IMR-90 (cell line): ENCODE measurements around the gene CPN2. TPM values are rescaled to one million over a fixed set of nuclear protein-coding genes. Genes with fewer than 3 reads are reported as not detected.

Experiments
- ATAC-seq: fragments of 200-7000 bp; cut with Tn5 transposase; 2 replicates; pipeline ENCODE4 v1.9.1; 2020; ENCODE audit warnings: low read depth, mild to moderate bottlenecking, moderate library complexity
- BruUV-seq: library from RNA; stranded (reverse); fragments of 400-500 nt; replicated peaks from 2 replicates; lab custom pipeline; 2021; lab: Mats Ljungman, UMichigan
- CTCF ChIA-PET: fragments of 300-600 bp; formaldehyde crosslinking; extraction: SDS; loops from one replicate; lab custom pipeline; 2021; ENCODE audit warnings: antibody characterized with exemption; lab: Yijun Ruan, JAX
- POLR2A ChIA-PET: fragments of 300-600 bp; sonication (Branson Sonifier 250); formaldehyde crosslinking; loops from one replicate; lab custom pipeline; 2022; ENCODE audit warnings: antibody characterized with exemption; ENCODE audit not compliant: unreplicated experiment; lab: Charles Lee
- DNase-seq: peaks from one replicate; pipeline ENCODE4 v3.0.0; 2013
- H2AFZ ChIP-seq: replicated peaks from 2 replicates; pipeline ENCODE3; 2013; ENCODE audit warnings: low read length, mild to moderate bottlenecking; ENCODE audit not compliant: poor library complexity
- H2AK5ac ChIP-seq: 2 replicates; pipeline ENCODE4 v1.6.1; 2013; ENCODE audit warnings: low read depth, low read length, inconsistent platforms
- H2AK9ac ChIP-seq: replicated peaks from 2 replicates; pipeline ENCODE3; 2013; ENCODE audit warnings: mild to moderate bottlenecking, low read depth, low read length, moderate library complexity; ENCODE audit not compliant: poor library complexity
- H2BK120ac ChIP-seq: 2 replicates; pipeline ENCODE4 v1.6.1; 2013; ENCODE audit warnings: low read depth, low read length, inconsistent platforms
- H2BK15ac ChIP-seq: 3 replicates; pipeline ENCODE4 v1.6.1; 2013; ENCODE audit warnings: low read depth, low read length, inconsistent platforms
- H2BK20ac ChIP-seq: 2 replicates; pipeline ENCODE4 v1.6.1; 2013; ENCODE audit warnings: low read depth, mild to moderate bottlenecking, inconsistent platforms, low read length, moderate library complexity
- H2BK5ac ChIP-seq: 2 replicates; pipeline ENCODE4 v1.6.1; 2013; ENCODE audit warnings: mild to moderate bottlenecking, low read depth, low read length, inconsistent platforms; ENCODE audit not compliant: poor library complexity, severe bottlenecking
- H3K14ac ChIP-seq: replicated peaks from 2 replicates; pipeline ENCODE4 v1.6.1; 2013; ENCODE audit warnings: low read depth, low read length, inconsistent platforms
- H3K18ac ChIP-seq: 2 replicates; pipeline ENCODE4 v1.6.1; 2013; ENCODE audit warnings: low read depth, low read length, control low read depth
- H3K23ac ChIP-seq: 2 replicates; pipeline ENCODE4 v1.6.1; 2013; ENCODE audit warnings: low read depth, low read length, inconsistent platforms
- H3K27ac ChIP-seq: 2 replicates; pipeline ENCODE4 v1.5.1; 2013; ENCODE audit warnings: mild to moderate bottlenecking, control low read depth, low read length; ENCODE audit not compliant: insufficient read depth
- H3K27me3 ChIP-seq: 2 replicates; pipeline ENCODE4 v1.6.1; 2013; ENCODE audit warnings: low read length; ENCODE audit not compliant: control insufficient read depth, insufficient read depth
- H3K36me3 ChIP-seq: 2 replicates; pipeline ENCODE4 v1.6.1; 2013; ENCODE audit warnings: low read length, mixed read lengths; ENCODE audit not compliant: control insufficient read depth, insufficient read depth
- H3K4ac ChIP-seq: 2 replicates; pipeline ENCODE4 v1.6.1; 2013; ENCODE audit warnings: low read depth, low read length, inconsistent platforms
- H3K4me1 ChIP-seq: 2 replicates; pipeline ENCODE4 v1.6.1; 2013; ENCODE audit warnings: low read length, mixed read lengths; ENCODE audit not compliant: control insufficient read depth, insufficient read depth
- H3K4me2 ChIP-seq: 2 replicates; pipeline ENCODE4 v1.6.1; 2013; ENCODE audit warnings: low read depth, mild to moderate bottlenecking, control low read depth, low read length, moderate library complexity
- H3K4me3 ChIP-seq: 2 replicates; pipeline ENCODE4 v1.5.1; 2013; ENCODE audit warnings: low read depth, mild to moderate bottlenecking, control low read depth, low read length, moderate library complexity; ENCODE audit not compliant: insufficient read depth
- H3K56ac ChIP-seq: 2 replicates; pipeline ENCODE4 v1.6.1; 2013; ENCODE audit warnings: low read length, inconsistent platforms; ENCODE audit not compliant: insufficient read depth; ENCODE audit errors: extremely low read depth
- H3K79me1 ChIP-seq, 2 experiments: 2 replicates each; pipeline ENCODE4 v1.6.1; 2013; ENCODE audit warnings: low read length in 2 of 2, inconsistent platforms in 1 of 2, low read depth in 1 of 2
- H3K9ac ChIP-seq: 2 replicates; pipeline ENCODE4 v1.6.1; 2013; ENCODE audit warnings: low read depth, low read length, control low read depth
- H3K9me1 ChIP-seq: 2 replicates; pipeline ENCODE4 v1.6.1; 2013; ENCODE audit warnings: low read length, inconsistent platforms; ENCODE audit not compliant: insufficient read depth
- H3K9me3 ChIP-seq: 2 replicates; pipeline ENCODE4 v1.6.1; 2013; ENCODE audit warnings: low read length; ENCODE audit not compliant: control insufficient read depth, insufficient read depth
- H4K20me1 ChIP-seq: 2 replicates; pipeline ENCODE4 v1.6.1; 2013; ENCODE audit warnings: low read length, inconsistent platforms; ENCODE audit not compliant: insufficient read depth
- H4K5ac ChIP-seq: 2 replicates; pipeline ENCODE4 v1.6.1; 2013; ENCODE audit warnings: mild to moderate bottlenecking, low read depth, low read length, control low read depth
- H4K8ac ChIP-seq, 2 experiments: 2 replicates each; pipeline ENCODE4 v1.6.1; 2013; ENCODE audit warnings: low read depth in 2 of 2, low read length in 2 of 2, control low read depth in 1 of 2, inconsistent platforms in 1 of 2
- H4K91ac ChIP-seq: 2 replicates; pipeline ENCODE4 v1.6.1; 2013; ENCODE audit warnings: low read depth, low read length, inconsistent platforms; ENCODE audit not compliant: insufficient read depth
- BHLHE40 ChIP-seq: fragments of 150-350 bp; IDR thresholded peaks from 2 replicates; pipeline ENCODE4 v1.6.1; 2016; ENCODE audit warnings: mild to moderate bottlenecking, low read depth, low read length
- CEBPB ChIP-seq: IDR thresholded peaks from 2 replicates; pipeline ENCODE4 v1.6.1; 2012; ENCODE audit warnings: low read depth, low read length, improper control_type of control experiment
- CHD1 ChIP-seq: IDR thresholded peaks from 2 replicates; pipeline ENCODE4 v1.6.1; 2012; ENCODE audit warnings: low read depth, low read length, improper control_type of control experiment
- CTCF ChIP-seq: conservative IDR thresholded peaks from 2 replicates; pipeline ENCODE4 v1.5.1; 2012; ENCODE audit warnings: mild to moderate bottlenecking, low read depth, low read length, improper control_type of control experiment
- ELK1 ChIP-seq: fragments of 150-350 bp; IDR thresholded peaks from 2 replicates; pipeline ENCODE4 v1.6.1; 2016; ENCODE audit warnings: low read depth, mild to moderate bottlenecking, low read length, moderate library complexity, borderline replicate concordance
- FOS ChIP-seq: fragments of 150-350 bp; IDR thresholded peaks from 2 replicates; pipeline ENCODE4 v1.6.1; 2016; ENCODE audit warnings: low read depth, low read length
- MAFK ChIP-seq: IDR thresholded peaks from 2 replicates; pipeline ENCODE4 v1.6.1; 2012; ENCODE audit warnings: low read depth, low read length, improper control_type of control experiment
- MAZ ChIP-seq: IDR thresholded peaks from 2 replicates; pipeline ENCODE4 v1.6.1; 2012; ENCODE audit warnings: low read depth, mild to moderate bottlenecking, low read length, improper control_type of control experiment, moderate library complexity, borderline replicate concordance
- RAD21 ChIP-seq: IDR thresholded peaks from 2 replicates; pipeline ENCODE4 v1.6.1; 2012; ENCODE audit warnings: low read length, improper control_type of control experiment
- RCOR1 ChIP-seq: IDR thresholded peaks from 2 replicates; pipeline ENCODE4 v1.6.1; 2012; ENCODE audit warnings: mild to moderate bottlenecking, low read length, improper control_type of control experiment; ENCODE audit not compliant: insufficient replicate concordance
- RFX5 ChIP-seq: IDR thresholded peaks from 2 replicates; pipeline ENCODE4 v1.8.0; 2012; ENCODE audit warnings: low read depth, mild to moderate bottlenecking, low read length, moderate library complexity
- SMC3 ChIP-seq: fragments of 150-350 bp; IDR thresholded peaks from 2 replicates; pipeline ENCODE4 v1.6.1; 2016; ENCODE audit warnings: low read depth, mild to moderate bottlenecking, antibody characterized with exemption, low read length, moderate library complexity
- WGBS, 2 experiments: methylation state at CpG; one replicate each; pipeline versions ENCODE4 v1.1.5 to v1.1.7; 2013; ENCODE audit warnings: missing lambda C conversion rate in 2 of 2; ENCODE audit not compliant: insufficient read length in 1 of 2; ENCODE audit errors: extremely low coverage in 2 of 2; 5-methylcytosine and 5-hydroxymethylcytosine counted together
- dilution Hi-C: fragments of 300-500 bp; cut with HindIII; formaldehyde crosslinking; loops from one replicate; pipeline ENCODE4 v1.14.3; 2018; ENCODE audit warnings: low sequenced_read_pairs; ENCODE audit not compliant: unreplicated experiment
- in situ Hi-C: fragments of 300-500 bp; cut with MboI; formaldehyde crosslinking; loops from 3 replicates; pipeline ENCODE4 v1.14.3; 2019; ENCODE audit warnings: low sequenced_read_pairs, inconsistent platforms, mixed read lengths
- intact Hi-C: fragments of 100-400 bp; cut with micrococcal nuclease; formaldehyde crosslinking; loops from 2 replicates; pipeline ENCODE4 v1.10.0; 2022
- polyA plus RNA-seq, 3 experiments: library from polyadenylated mRNA; depleted of rRNA; stranded (reverse); fragments of >200 nt; gene quantifications; 2 replicates each; pipeline ENCODE4 v1.2.3, GENCODE V29; 2012; ENCODE audit warnings: low replicate concordance in 1 of 3
- total RNA-seq: library from RNA; depleted of rRNA; stranded (reverse); fragments of >200 nt; gene quantifications from 2 replicates; pipeline ENCODE4 v1.2.3, GENCODE V29; 2012

CPN2 gene
- total and polyA plus RNA-seq, 2 of the 4 experiments (the other 2 are of a cell fraction), result 0.07 TPM; not detected in 1

- TF ChIP-seq FOS (no peak), MAFK (no peak), MAZ (no peak), CHD1 (no peak), CTCF (no peak), ELK1 (no peak), RAD21 (no peak), RFX5 (no peak), SMC3 (no peak), CEBPB (no peak), RCOR1 (no peak), BHLHE40 (no peak)
- Histone ChIP-seq H3K9me1 (peaks cover 29% of the 10 kb centered on the region), H4K20me1 (peaks cover 3% of the 10 kb centered on the region; the same call in 1 of the 2 replicates), H3K4ac (peak overlapping the region; percentile 72; the same call in 1 of the 2 replicates), H3K4me3 (no peak overlapping the region), H3K9ac (no peak overlapping the region), H3K36me3 (no peaks in the 10 kb centered on the region), H3K56ac (no peak overlapping the region), H2BK15ac (peak overlapping the region; percentile 33; the same call in 2 of the 3 replicates), H3K27ac (no peak overlapping the region), H2AFZ (peak overlapping the region; percentile 53), H3K4me1 (peaks cover 7% of the 10 kb centered on the region), H4K5ac (no peak overlapping the region), H2AK5ac (peak overlapping the region; percentile 99), H2BK5ac (peak overlapping the region; percentile 69), H4K91ac (no peak overlapping the region), H3K9me3 (no peaks in the 10 kb centered on the region), H4K8ac (peak overlapping the region in 1 of 2 experiments; percentile 77; a peak in 2 of 4 replicates), H3K4me2 (no peak overlapping the region), H3K79me1 (peaks cover 0 to 8% of the 10 kb centered on the region in 2 experiments; a peak in 1 of 4 replicates), H3K18ac (no peak overlapping the region), H3K27me3 (peaks cover 3% of the 10 kb centered on the region; the same call in 1 of the 2 replicates), H2BK120ac (no peak overlapping the region), H3K14ac (peak overlapping the region; percentile 71), H3K23ac (no peak overlapping the region), H2BK20ac (no peak overlapping the region; the same call in 1 of the 2 replicates), H2AK9ac (peak overlapping the region; percentile 47)
- 96% methylated on average over 3 of the region's 3 CpGs; no CpG with 5 or more reads in 1 of the 2 experiments for WGBS, 2 experiments
- no peak for DNase-seq
- POLR2A ChIA-PET, result no interaction called here
- ATAC-seq, result no peak
- intact Hi-C loops, result no loop called here
- CTCF ChIA-PET, result no interaction called here
- in situ Hi-C loops, result loop anchor here (25.0 kb wide), 1 partner anchor 537 kb away; no protein-coding TSS in a partner anchor
- BruUV-seq, result no TSS peak
- dilution Hi-C loops, result no loop called here
Observed at GRCh38 chr3:194324823-194325327, 26.3 kb downstream of the CPN2 start.
